GM18867 (cell line): ENCODE measurements around the gene LRP3.
"Not testable (repeated sequence)": the region's sequence is repeated elsewhere in the genome, so short reads cannot be mapped to it uniquely, and the experiment has no call there.

Source experiments
- ATAC-seq: cut with Tn5 transposase; IDR thresholded peaks from one replicate; pipeline ENCODE4 v1.9.1; 2021; ENCODE audit warnings: mild to moderate bottlenecking, moderate library complexity; ENCODE audit not compliant: unreplicated experiment

LRP3 gene

GRCh38 chr19:33201886-33202545, 7.9 kb downstream of the LRP3 start:
- no peak for ATAC-seq

- ATAC-seq = no peak
Observed at GRCh38 chr19:33202546-33203507, 8.7 kb downstream of the LRP3 start.

- ATAC-seq = no peak
Observed at GRCh38 chr19:33203529-33203928, 9.4 kb downstream of the LRP3 start.

- no peak for ATAC-seq
Observed at GRCh38 chr19:33204136-33204973, 10.2 kb downstream of the LRP3 start.

GRCh38 chr19:33205110-33205509, 11.0 kb downstream of the LRP3 start:
- ATAC-seq = no peak

GRCh38 chr19:33205531-33206260, 11.6 kb downstream of the LRP3 start:
- no peak for ATAC-seq

GRCh38 chr19:33206261-33207039, 12.3 kb downstream of the LRP3 start:
- ATAC-seq = no peak

- no peak for ATAC-seq
Observed at GRCh38 chr19:33207040-33207620, 13.0 kb downstream of the LRP3 start.

- ATAC-seq = no peak
Observed at GRCh38 chr19:33207903-33208302, 13.8 kb downstream of the LRP3 start.

- ATAC-seq = no peak
Observed at GRCh38 chr19:33208371-33208895, 14.3 kb downstream of the LRP3 start.

- ATAC-seq = no peak
Observed at GRCh38 chr19:33208904-33209849, 15.0 kb downstream of the LRP3 start.

GRCh38 chr19:33209850-33210230, 15.7 kb downstream of the LRP3 start:
- ATAC-seq = not testable (repeated sequence)

GRCh38 chr19:33210266-33210940, 16.3 kb downstream of the LRP3 start:
- ATAC-seq = no peak

- no peak for ATAC-seq
Observed at GRCh38 chr19:33211794-33212435, 17.8 kb downstream of the LRP3 start.

GRCh38 chr19:33212436-33213172, 18.5 kb downstream of the LRP3 start:
- ATAC-seq = no peak

GRCh38 chr19:33214596-33214995, 20.5 kb downstream of the LRP3 start:
- ATAC-seq = no peak
